Caco-2 (cell line): ENCODE data around the gene SCN8A. TPM values are rescaled to one million over a fixed set of nuclear protein-coding genes. Genes with fewer than 3 reads are reported as not detected.

ENCODE experiments used
- BruUV-seq: library from RNA; stranded (reverse); fragments of 400-500 nt; replicated peaks from 2 replicates; lab custom pipeline; 2021; lab: Mats Ljungman, UMichigan
- CTCF ChIA-PET: fragments of 300-600 bp; sonication (Branson Sonifier 250); formaldehyde crosslinking; loops from one replicate; lab custom pipeline; 2022; ENCODE audit warnings: antibody characterized with exemption; lab: Charles Lee
- POLR2A ChIA-PET: fragments of 300-600 bp; sonication (Branson Sonifier 250); formaldehyde crosslinking; loops from one replicate; lab custom pipeline; 2022; ENCODE audit warnings: antibody characterized with exemption; lab: Charles Lee
- DNase-seq, 2 experiments: peaks; one replicate each; pipeline versions ENCODE4 v3.0.0 to v3.0.0-alpha.2; 2020 to 2022
- H3K27me3 ChIP-seq: replicated peaks from 2 replicates; pipeline ENCODE4 v1.6.0; 2011; ENCODE audit warnings: low read length; ENCODE audit not compliant: control insufficient read depth, insufficient read depth
- H3K36me3 ChIP-seq: 2 replicates; pipeline ENCODE4 v1.5.1; 2011; ENCODE audit warnings: low read length; ENCODE audit not compliant: control insufficient read depth, insufficient read depth
- H3K4me1 ChIP-seq: fragments of 250-450 bp; sonication (Bioruptor Pico); 2 replicates; pipeline ENCODE4 v1.5.1; 2020; ENCODE audit warnings: mild to moderate bottlenecking
- H3K4me3 ChIP-seq: 2 replicates; pipeline ENCODE4 v1.5.1; 2011; ENCODE audit warnings: low read depth, mild to moderate bottlenecking, control low read depth, low read length
- H3K9me3 ChIP-seq: fragments of 250-450 bp; sonication (Bioruptor Pico); 2 replicates; pipeline ENCODE4 v1.5.1; 2020; ENCODE audit warnings: mild to moderate bottlenecking, moderate library complexity
- H3K27ac Mint-ChIP-seq: one replicate; pipeline ENCODE4 v1.8.0; 2022; ENCODE audit warnings: mixed read lengths; ENCODE audit not compliant: unreplicated experiment
- H3K27me3 Mint-ChIP-seq: one replicate; pipeline ENCODE4 v1.8.0; 2022; ENCODE audit warnings: mixed read lengths; ENCODE audit not compliant: insufficient read depth, unreplicated experiment
- H3K36me3 Mint-ChIP-seq: one replicate; pipeline ENCODE4 v1.8.0; 2022; ENCODE audit warnings: mild to moderate bottlenecking, mixed read lengths; ENCODE audit not compliant: insufficient read depth, unreplicated experiment
- H3K4me1 Mint-ChIP-seq: one replicate; pipeline ENCODE4 v1.8.0; 2022; ENCODE audit warnings: low read depth, mixed read lengths; ENCODE audit not compliant: unreplicated experiment
- H3K4me3 Mint-ChIP-seq: one replicate; pipeline ENCODE4 v1.8.0; 2022; ENCODE audit warnings: mild to moderate bottlenecking, moderate library complexity, mixed read lengths; ENCODE audit not compliant: unreplicated experiment
- H3K9me3 Mint-ChIP-seq: one replicate; pipeline ENCODE4 v1.8.0; 2022; ENCODE audit warnings: mixed read lengths; ENCODE audit not compliant: unreplicated experiment
- intact Hi-C: fragments of 100-400 bp; cut with micrococcal nuclease; formaldehyde crosslinking; loops from one replicate; pipeline ENCODE4 v1.10.0; 2022; ENCODE audit not compliant: unreplicated experiment
- total RNA-seq: library from RNA; stranded (reverse); gene quantifications from 2 replicates; pipeline ENCODE4 v1.2.3, GENCODE V29; 2022
- TF ChIP-seq, protein P1 (sequence below), 2 experiments: fragments of 200-600 bp in 1 of 2; IDR thresholded peaks; 1 replicate in 1 of 2; 2 replicates in 1 of 2; pipeline versions ENCODE4 v1.5.1 to v1.8.0; 2011 to 2022; ENCODE audit warnings: antibody characterized with exemption in 1 of 2, control low read depth in 1 of 2, inconsistent platforms in 1 of 2, low read depth in 1 of 2, low read length in 1 of 2, mild to moderate bottlenecking in 1 of 2, moderate library complexity in 1 of 2; ENCODE audit not compliant: insufficient read depth in 1 of 2, severe bottlenecking in 1 of 2, unreplicated experiment in 1 of 2

Gene SCN8A
- total RNA-seq, 1 experiment from 2014 or later, result 16.5 TPM

DNA sequence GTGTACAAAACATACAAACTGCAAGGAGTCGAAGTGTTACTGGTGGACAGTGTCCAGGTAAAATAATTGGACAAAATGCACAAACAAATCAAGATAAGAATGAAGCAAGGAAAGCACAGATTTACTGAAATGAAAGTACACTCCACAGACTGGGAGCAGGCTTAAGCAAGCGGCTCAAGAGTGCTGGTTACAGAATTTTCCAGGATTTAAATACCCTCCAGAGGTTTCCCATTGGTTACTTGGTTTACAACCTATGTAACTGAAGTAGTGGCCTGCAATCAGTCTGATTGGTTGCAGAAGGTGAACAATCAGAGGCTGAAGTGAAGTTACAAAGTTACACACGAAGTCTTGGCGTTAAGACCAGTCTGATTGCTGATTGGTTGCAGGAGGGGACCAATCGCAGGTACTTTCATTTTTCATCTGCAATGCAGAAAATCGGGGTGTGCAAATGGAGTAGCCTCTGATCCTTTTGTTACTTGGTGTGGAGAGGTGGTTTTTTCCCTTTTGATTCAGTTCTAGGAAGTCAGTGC lies 11.6 kb upstream of the SCN8A start:
- TF ChIP-seq, protein P1, sequence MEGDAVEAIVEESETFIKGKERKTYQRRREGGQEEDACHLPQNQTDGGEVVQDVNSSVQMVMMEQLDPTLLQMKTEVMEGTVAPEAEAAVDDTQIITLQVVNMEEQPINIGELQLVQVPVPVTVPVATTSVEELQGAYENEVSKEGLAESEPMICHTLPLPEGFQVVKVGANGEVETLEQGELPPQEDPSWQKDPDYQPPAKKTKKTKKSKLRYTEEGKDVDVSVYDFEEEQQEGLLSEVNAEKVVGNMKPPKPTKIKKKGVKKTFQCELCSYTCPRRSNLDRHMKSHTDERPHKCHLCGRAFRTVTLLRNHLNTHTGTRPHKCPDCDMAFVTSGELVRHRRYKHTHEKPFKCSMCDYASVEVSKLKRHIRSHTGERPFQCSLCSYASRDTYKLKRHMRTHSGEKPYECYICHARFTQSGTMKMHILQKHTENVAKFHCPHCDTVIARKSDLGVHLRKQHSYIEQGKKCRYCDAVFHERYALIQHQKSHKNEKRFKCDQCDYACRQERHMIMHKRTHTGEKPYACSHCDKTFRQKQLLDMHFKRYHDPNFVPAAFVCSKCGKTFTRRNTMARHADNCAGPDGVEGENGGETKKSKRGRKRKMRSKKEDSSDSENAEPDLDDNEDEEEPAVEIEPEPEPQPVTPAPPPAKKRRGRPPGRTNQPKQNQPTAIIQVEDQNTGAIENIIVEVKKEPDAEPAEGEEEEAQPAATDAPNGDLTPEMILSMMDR (IDR thresholded peaks at IDR 0.05; ENCODE audit: insufficient read depth in 1 of 2, low read depth in 1 of 2, low read length in 1 of 2, severe bottlenecking in 1 of 2, unreplicated experiment in 1 of 2), result no peak
- Mint-ChIP-seq H3K4me1 (no peaks in the 10 kb centered on the region), H3K4me3 (no peak overlapping the region), H3K36me3 (peaks cover 9% of the 10 kb centered on the region), H3K27ac (no peak overlapping the region), H3K27me3 (no peaks in the 10 kb centered on the region), H3K9me3 (no peaks in the 10 kb centered on the region)
- H3K4me3 ChIP-seq, result no peak overlapping the region
- intact Hi-C loops, result no loop called here
- no peaks in the 10 kb centered on the region for H3K4me1 ChIP-seq
- no peak for DNase-seq
- H3K36me3 ChIP-seq, result no peaks in the 10 kb centered on the region; the same call in none of the 2 replicates
- CTCF ChIA-PET, result no interaction called here
- POLR2A ChIA-PET, result no interaction called here
- BruUV-seq, result no TSS peak
- H3K27me3 ChIP-seq, result no peaks in the 10 kb centered on the region
- no peaks in the 10 kb centered on the region for H3K9me3 ChIP-seq

DNA sequence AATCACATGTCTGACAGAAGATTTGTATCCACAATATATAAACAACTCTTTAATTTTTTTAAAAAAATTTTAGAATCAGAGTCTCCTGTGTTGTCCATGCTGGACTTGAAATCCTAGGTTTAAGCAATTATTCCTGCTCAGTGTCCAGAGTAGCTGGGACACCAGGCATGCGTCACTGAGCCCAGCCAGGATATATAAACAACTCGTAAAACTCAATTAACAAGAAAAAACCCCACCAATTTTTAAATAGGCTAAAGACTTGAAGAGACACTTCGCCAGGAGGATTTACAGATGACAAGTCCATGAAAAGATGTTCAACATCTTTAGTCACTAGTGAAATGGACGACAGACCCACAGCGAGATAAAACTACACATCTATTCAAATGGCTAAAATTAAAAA lies 2.0 kb upstream of the SCN8A start:
- Mint-ChIP-seq H3K4me3 (peak overlapping the region; percentile 90), H3K27ac (no peak overlapping the region), H3K4me1 (peaks cover 10% of the 10 kb centered on the region), H3K9me3 (no peaks in the 10 kb centered on the region), H3K36me3 (peaks cover 15% of the 10 kb centered on the region), H3K27me3 (no peaks in the 10 kb centered on the region)
- intact Hi-C loops, result no loop called here
- BruUV-seq, result no TSS peak
- ChIA-PET POLR2A (interaction anchor here (0.7 kb wide), 1 partner anchor 55 kb away, joined by 3 read pairs; no protein-coding TSS in a partner anchor), CTCF (no interaction called here)
- Histone ChIP-seq H3K4me1 (0 out of 2 replicates have a peak, but pooled peaks cover 7% of the 10 kb centered on the region), H3K4me3 (no peak overlapping the region), H3K9me3 (no peaks in the 10 kb centered on the region), H3K36me3 (no peaks in the 10 kb centered on the region), H3K27me3 (no peaks in the 10 kb centered on the region)
- TF ChIP-seq, protein P1 (IDR thresholded peaks at IDR 0.05; ENCODE audit: insufficient read depth in 1 of 2, low read depth in 1 of 2, low read length in 1 of 2, severe bottlenecking in 1 of 2, unreplicated experiment in 1 of 2), result no peak
- DNase-seq, result no peak

GRCh38 chr12:51589557-51590176 lies 1.4 kb upstream of the SCN8A start:
- Mint-ChIP-seq H3K36me3 (peaks cover 15% of the 10 kb centered on the region), H3K4me1 (peaks cover 10% of the 10 kb centered on the region), H3K9me3 (no peaks in the 10 kb centered on the region), H3K27ac (peak overlapping the region; percentile 60), H3K4me3 (peak overlapping the region; percentile 90), H3K27me3 (no peaks in the 10 kb centered on the region)
- no TSS peak for BruUV-seq
- no peak for DNase-seq
- intact Hi-C loops, result loop anchor here (1.0 to 5.0 kb wide), 3 partner anchors 61 to 167 kb away; partner anchors contain the start of gene SLC4A8
- ChIA-PET POLR2A (interaction anchor here (0.5 kb wide), 1 partner anchor 9 kb away, joined by 3 read pairs; no protein-coding TSS in a partner anchor), CTCF (no interaction called here)
- H3K27me3 ChIP-seq, result no peaks in the 10 kb centered on the region
- TF ChIP-seq, protein P1 (IDR thresholded peaks at IDR 0.05; ENCODE audit: insufficient read depth in 1 of 2, low read depth in 1 of 2, low read length in 1 of 2, severe bottlenecking in 1 of 2, unreplicated experiment in 1 of 2), result no peak
- H3K4me1 ChIP-seq, result 0 out of 2 replicates have a peak, but pooled peaks cover 7% of the 10 kb centered on the region
- no peaks in the 10 kb centered on the region for H3K36me3 ChIP-seq
- H3K9me3 ChIP-seq, result no peaks in the 10 kb centered on the region
- H3K4me3 ChIP-seq, result peak overlapping the region; percentile 92
